GM10248 (cell line): ENCODE results near the gene CAB39.

Experiments used
- CTCF ChIA-PET: fragments of 300-600 bp; sonication (Branson Sonifier 250); formaldehyde crosslinking; extraction: SDS; loops from one replicate; lab custom pipeline; 2021; ENCODE audit warnings: antibody characterized with exemption; lab: Yijun Ruan, JAX
- POLR2A ChIA-PET: fragments of 350-650 bp; sonication (Branson Sonifier 250); formaldehyde crosslinking; extraction: SDS; loops from one replicate; lab custom pipeline; 2020; ENCODE audit warnings: antibody characterized with exemption; lab: Yijun Ruan, JAX
- DNase-seq: peaks from one replicate; pipeline ENCODE4 v3.0.0; 2012; ENCODE audit errors: extremely low spot score
- TF ChIP-seq, protein P1 (sequence below): IDR thresholded peaks from 2 replicates; pipeline ENCODE4 v1.5.1; 2012; ENCODE audit warnings: mild to moderate bottlenecking, low read depth; ENCODE audit errors: extremely low read depth, missing control alignments, control extremely low read depth

The CAB39 gene

DNA sequence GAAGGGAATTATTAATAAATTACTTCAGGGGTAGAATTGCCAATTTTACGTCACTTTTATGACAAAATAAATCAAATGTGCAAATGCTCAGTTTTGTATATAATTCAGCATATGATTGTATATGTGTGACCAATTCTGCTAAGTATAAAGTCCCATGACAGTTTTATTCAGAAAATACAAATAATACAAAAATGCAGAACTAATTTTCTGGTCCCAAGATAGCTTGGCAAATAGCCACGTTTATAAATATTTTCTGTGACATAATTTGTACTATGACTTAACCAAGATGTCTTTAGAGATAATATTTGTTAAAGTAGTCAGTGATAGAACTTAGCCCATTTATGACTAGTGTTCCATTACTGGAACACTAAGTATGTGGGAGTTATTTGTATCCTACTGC, 24.2 kb upstream of the CAB39 start:
- CTCF ChIA-PET = no interaction called here
- DNase-seq = no peak
- POLR2A ChIA-PET = no interaction called here
- TF ChIP-seq, protein P1, sequence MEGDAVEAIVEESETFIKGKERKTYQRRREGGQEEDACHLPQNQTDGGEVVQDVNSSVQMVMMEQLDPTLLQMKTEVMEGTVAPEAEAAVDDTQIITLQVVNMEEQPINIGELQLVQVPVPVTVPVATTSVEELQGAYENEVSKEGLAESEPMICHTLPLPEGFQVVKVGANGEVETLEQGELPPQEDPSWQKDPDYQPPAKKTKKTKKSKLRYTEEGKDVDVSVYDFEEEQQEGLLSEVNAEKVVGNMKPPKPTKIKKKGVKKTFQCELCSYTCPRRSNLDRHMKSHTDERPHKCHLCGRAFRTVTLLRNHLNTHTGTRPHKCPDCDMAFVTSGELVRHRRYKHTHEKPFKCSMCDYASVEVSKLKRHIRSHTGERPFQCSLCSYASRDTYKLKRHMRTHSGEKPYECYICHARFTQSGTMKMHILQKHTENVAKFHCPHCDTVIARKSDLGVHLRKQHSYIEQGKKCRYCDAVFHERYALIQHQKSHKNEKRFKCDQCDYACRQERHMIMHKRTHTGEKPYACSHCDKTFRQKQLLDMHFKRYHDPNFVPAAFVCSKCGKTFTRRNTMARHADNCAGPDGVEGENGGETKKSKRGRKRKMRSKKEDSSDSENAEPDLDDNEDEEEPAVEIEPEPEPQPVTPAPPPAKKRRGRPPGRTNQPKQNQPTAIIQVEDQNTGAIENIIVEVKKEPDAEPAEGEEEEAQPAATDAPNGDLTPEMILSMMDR = no peak

- DNase-seq = no peak
- CTCF ChIA-PET = no interaction called here
Observed at GRCh38 chr2:230690439-230690838, 22.2 kb upstream of the CAB39 start.

GRCh38 chr2:230691005-230691647, 21.5 kb upstream of the CAB39 start:
- ChIA-PET CTCF (interaction anchor here (1.0 kb wide), 1 partner anchor 23 kb away, joined by 3 read pairs; no protein-coding TSS in a partner anchor), POLR2A (no interaction called here)
- TF ChIP-seq, protein P1 = no peak
- DNase-seq = no peak

More at GRCh38 chr2:230690439-230690838, 22.2 kb upstream of the CAB39 start:
- POLR2A ChIA-PET = no interaction called here
- TF ChIP-seq, protein P1 = no peak

GRCh38 chr2:230692760-230693159, 19.9 kb upstream of the CAB39 start:
- CTCF ChIA-PET = interaction anchor here (1.4 kb wide), 1 partner anchor 10 kb away, joined by 4 read pairs; no protein-coding TSS in a partner anchor

DNA sequence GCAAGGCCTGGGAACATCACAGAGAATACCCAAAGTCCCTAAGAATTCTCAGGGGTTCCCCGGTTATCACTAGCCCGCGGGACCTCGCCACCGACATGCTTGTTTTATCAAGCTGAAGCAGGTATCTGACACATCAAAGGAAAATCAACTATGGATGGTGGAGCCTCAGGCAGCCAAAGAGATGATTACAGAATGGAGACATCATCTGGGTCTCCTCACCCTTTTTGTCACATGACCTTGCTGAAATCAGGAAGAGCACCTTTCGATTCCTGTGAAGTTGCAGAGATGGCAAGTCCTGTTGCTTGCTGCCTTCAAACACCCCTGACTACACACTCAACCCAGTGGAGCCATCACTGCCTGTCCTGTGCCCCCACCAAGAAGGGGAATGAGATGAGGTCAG, 19.2 kb upstream of the CAB39 start:
- ChIA-PET CTCF (interaction anchor here (1.3 to 1.4 kb wide), 2 partner anchors 11 to 19 kb away, joined by 3 to 4 read pairs; partner anchors contain the start of gene CAB39), POLR2A (no interaction called here)
- TF ChIP-seq, protein P1 = no peak
- DNase-seq = no peak

More at GRCh38 chr2:230692760-230693159, 19.9 kb upstream of the CAB39 start:
- TF ChIP-seq, protein P1 = no peak
- POLR2A ChIA-PET = no interaction called here
- DNase-seq = no peak

DNA sequence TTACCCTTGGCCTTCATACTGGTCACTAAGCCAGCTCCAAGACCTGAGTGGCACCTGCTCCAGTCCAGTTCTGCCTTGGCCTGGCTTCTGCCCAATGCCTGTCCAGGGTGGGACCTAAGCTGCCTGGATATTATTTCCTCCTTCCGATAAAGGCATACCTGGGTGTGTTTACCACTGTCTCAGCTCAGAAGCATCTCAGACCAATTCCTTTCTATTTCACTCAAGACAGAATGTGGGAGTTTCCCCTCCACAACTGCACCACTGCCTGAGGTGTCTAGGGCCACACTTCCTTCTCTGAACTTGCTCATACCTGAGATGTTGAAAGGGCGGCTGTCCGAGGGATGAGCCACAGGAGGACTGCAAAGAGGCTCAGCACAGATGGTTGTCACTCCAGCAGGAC, 18.4 kb upstream of the CAB39 start:
- ChIA-PET POLR2A (no interaction called here), CTCF (interaction anchor here (1.3 to 2.2 kb wide), 4 partner anchors 9 to 18 kb away, joined by 3 to 6 read pairs (median 4); partner anchors contain the start of gene CAB39)
- TF ChIP-seq, protein P1 = no peak
- peak; percentile 58 for DNase-seq
